GM12801 (cell line): ENCODE data around the gene GPHN.

Experiments used
- TF ChIP-seq, protein P1 (sequence below): IDR thresholded peaks from one replicate; pipeline ENCODE4 v1.5.1; 2011; ENCODE audit warnings: control low read depth; ENCODE audit not compliant: insufficient read length; ENCODE audit errors: extremely low read depth

The GPHN gene

GRCh38 chr14:66680216-66680615 is 172.3 kb downstream of the GPHN start:
- TF ChIP-seq, protein P1, sequence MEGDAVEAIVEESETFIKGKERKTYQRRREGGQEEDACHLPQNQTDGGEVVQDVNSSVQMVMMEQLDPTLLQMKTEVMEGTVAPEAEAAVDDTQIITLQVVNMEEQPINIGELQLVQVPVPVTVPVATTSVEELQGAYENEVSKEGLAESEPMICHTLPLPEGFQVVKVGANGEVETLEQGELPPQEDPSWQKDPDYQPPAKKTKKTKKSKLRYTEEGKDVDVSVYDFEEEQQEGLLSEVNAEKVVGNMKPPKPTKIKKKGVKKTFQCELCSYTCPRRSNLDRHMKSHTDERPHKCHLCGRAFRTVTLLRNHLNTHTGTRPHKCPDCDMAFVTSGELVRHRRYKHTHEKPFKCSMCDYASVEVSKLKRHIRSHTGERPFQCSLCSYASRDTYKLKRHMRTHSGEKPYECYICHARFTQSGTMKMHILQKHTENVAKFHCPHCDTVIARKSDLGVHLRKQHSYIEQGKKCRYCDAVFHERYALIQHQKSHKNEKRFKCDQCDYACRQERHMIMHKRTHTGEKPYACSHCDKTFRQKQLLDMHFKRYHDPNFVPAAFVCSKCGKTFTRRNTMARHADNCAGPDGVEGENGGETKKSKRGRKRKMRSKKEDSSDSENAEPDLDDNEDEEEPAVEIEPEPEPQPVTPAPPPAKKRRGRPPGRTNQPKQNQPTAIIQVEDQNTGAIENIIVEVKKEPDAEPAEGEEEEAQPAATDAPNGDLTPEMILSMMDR, result no peak

DNA sequence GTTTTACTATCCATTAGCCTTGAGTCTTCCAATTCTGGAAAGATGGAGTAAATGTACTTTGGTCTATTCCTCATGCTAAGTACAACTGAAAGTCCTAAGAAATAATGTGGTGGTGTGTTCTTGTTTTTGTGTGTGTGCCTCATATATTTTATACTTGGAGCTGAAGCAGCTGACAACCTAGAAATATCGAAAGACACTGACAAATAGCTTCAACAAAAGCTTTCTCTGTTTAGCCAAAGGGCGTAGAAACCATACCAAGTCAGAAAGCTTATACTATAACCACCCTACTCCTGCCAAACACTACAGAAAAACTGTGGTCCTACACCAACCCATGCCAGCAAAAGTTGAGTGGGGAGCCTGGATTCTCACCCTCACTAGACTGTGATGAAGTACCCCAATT is 188.4 kb downstream of the GPHN start:
- TF ChIP-seq, protein P1, result no peak

GRCh38 chr14:66698503-66698902 is 190.6 kb downstream of the GPHN start:
- TF ChIP-seq, protein P1, result no peak

GRCh38 chr14:66701813-66702212 is 193.9 kb downstream of the GPHN start:
- TF ChIP-seq, protein P1, result no peak

- TF ChIP-seq, protein P1, result no peak
Measured at GRCh38 chr14:66708267-66708666, 200.3 kb downstream of the GPHN start.

DNA sequence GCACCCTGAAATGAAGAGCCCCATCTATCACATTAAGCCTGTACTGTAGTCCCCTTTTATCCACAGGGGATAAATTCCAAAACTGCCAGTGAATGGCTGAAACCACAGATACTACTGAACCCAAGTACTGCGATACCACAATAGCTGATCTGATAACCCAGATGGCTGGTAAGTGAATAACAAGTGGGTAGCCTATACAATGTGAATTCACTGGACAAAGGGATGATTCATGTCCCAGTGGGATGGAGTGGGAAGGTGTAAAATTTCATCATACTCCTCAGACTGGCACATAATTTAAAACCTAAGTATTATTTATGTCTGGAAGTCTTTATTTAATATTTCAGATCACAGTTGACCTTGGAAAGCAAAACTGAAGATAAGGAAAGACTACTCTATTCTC is 201.3 kb downstream of the GPHN start:
- TF ChIP-seq, protein P1, result no peak

DNA sequence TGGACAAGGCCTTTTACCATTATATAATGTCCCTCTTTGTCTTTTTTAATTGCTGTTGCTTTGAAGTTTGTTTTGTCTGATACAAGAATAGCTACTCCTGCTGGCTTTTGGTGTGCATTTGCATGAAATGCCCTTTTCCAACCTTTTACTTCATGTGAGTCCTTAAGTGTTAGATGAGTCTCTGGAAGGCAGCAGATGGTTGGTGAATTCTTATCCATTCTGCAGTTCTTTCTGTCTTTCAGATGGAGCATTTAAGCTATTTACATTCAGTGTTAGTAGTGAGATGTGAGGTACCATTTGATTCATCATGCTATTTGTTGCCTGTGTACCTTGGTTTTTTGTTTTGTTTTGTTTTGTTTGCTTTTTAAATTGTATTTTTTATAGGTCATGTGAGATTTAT is 208.3 kb downstream of the GPHN start:
- TF ChIP-seq, protein P1, result no peak

GRCh38 chr14:66717561-66718140 is 209.7 kb downstream of the GPHN start:
- TF ChIP-seq, protein P1, result no peak
